ENCODE results near the gene PHAF1. TPM values are rescaled to one million over a fixed set of nuclear protein-coding genes. Genes with fewer than 3 reads are reported as not detected.

The PHAF1 gene
- total and polyA plus RNA-seq, 2 experiments from 2014 or later = 15.2 to 24.4 TPM

GRCh38 chr16:67176662-67177061, 66.9 kb downstream of the PHAF1 start:
- in situ Hi-C loops (cut with MboI) = no loop called here
- Histone ChIP-seq H3K27me3 (replicated peaks; ENCODE audit: insufficient read depth) (no peaks in the 10 kb centered on the region), H2AFZ (no peak overlapping the region), H3F3A (ENCODE audit: insufficient read depth) (peaks cover 14% of the 10 kb centered on the region), H3K79me2 (ENCODE audit: insufficient read depth) (no peaks in the 10 kb centered on the region), H3K4me2 (ENCODE audit: unreplicated experiment) (no peak overlapping the region), H3K4me3 (no peak overlapping the region), H3K9me3 (ENCODE audit: low read depth) (no peaks in the 10 kb centered on the region), H3K9me2 (ENCODE audit: insufficient read depth) (no peaks in the 10 kb centered on the region), H4K20me1 (ENCODE audit: insufficient read depth) (no peaks in the 10 kb centered on the region), H3K9ac (no peak overlapping the region), H3K27ac (no peak overlapping the region), H3K4me1 (ENCODE audit: insufficient read depth) (peaks cover 15% of the 10 kb centered on the region), H3K36me3 (ENCODE audit: low read depth) (no peaks in the 10 kb centered on the region)
- no peak for DNase-seq
- TF ChIP-seq EZH2phosphoT487 (IDR thresholded peaks at IDR 0.05; ENCODE audit: insufficient read depth, low read depth) = no peak
- no peak for TF ChIP-seq EZH2 (IDR thresholded peaks at IDR 0.05; ENCODE audit: insufficient read depth, poor library complexity, severe bottlenecking)
- WGBS, 2 experiments (ENCODE audit: low coverage in 1 of 2, low lambda C conversion rate in 2 of 2, missing lambda C conversion rate in 2 of 2) = 92 to 95% methylated on average over 12 of the region's 12 CpGs

DNA sequence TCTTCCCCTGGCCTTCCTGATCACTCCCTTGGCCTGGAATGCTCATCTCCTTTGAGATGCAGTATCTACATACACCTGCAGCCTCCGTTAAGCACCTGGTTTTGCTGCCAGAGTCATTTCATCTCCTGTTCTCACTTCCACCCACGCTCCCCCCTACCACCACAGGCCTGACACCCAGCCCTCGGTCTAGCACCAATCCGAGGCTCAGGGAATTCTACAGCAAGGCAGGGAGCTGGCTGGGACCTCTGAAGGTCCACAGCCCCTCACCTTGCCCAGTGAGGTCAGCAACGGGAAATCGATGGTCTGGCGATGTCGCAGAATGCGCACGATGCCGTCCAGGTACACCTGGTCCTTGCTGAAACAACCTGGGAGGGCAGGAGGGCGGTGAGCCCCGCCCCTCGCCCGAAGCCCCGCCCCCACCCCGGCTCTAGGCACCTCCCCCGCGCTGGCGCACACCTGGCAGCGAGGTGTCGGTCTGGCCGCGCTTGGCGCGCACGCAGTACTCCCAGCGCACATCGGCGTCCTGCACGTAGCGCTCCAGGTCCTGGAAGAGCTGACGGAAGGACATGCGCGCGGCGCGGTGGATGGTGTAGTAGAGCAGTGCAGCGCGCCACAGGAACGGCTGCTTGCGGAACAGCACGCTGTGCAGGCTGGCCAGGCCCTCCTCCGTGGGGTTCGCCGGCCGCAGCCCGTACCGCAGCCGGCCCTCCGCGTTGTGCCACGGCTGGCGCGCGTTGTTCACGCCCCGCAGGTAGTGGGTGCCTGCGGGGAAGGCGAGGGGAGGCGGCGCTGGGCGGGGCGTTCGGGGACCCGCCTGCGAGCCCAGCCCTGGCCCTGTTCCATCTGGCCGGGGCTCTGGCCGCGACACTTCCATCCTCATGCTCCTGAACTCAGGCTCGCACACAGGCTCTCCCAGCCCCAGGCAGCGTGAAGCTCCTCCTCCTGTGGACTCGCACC, 68.3 kb downstream of the PHAF1 start:
- peak; percentile 85 for DNase-seq
- no peak overlapping the region; the same call in 1 of the 2 replicates for H3K9ac ChIP-seq
- peaks cover 23% of the 10 kb centered on the region for H3F3A ChIP-seq (ENCODE audit: insufficient read depth)
- H3K79me2 ChIP-seq (ENCODE audit: insufficient read depth) = peaks cover 9% of the 10 kb centered on the region
- in situ Hi-C loops (cut with MboI) = no loop called here
- H3K4me2 ChIP-seq (ENCODE audit: unreplicated experiment) = peak overlapping the region; percentile 63
- peak overlapping the region; percentile 56 for H3K4me3 ChIP-seq
- no peak overlapping the region for H3K27ac ChIP-seq
- H3K36me3 ChIP-seq (ENCODE audit: low read depth) = no peaks in the 10 kb centered on the region
- no peak for TF ChIP-seq EZH2phosphoT487 (IDR thresholded peaks at IDR 0.05; ENCODE audit: insufficient read depth, low read depth)
- TF ChIP-seq EZH2 (IDR thresholded peaks at IDR 0.05; ENCODE audit: insufficient read depth, poor library complexity, severe bottlenecking) = no peak
- peaks cover 28% of the 10 kb centered on the region for H3K4me1 ChIP-seq (ENCODE audit: insufficient read depth)
- no peaks in the 10 kb centered on the region for H3K27me3 ChIP-seq (replicated peaks; ENCODE audit: insufficient read depth)
- no peak overlapping the region for H2AFZ ChIP-seq
- no peaks in the 10 kb centered on the region for H3K9me3 ChIP-seq (ENCODE audit: low read depth)
- H4K20me1 ChIP-seq (ENCODE audit: insufficient read depth) = no peaks in the 10 kb centered on the region
- 8 to 11% methylated on average over 51 to 60 of the region's 73 CpGs for WGBS, 2 experiments (ENCODE audit: low coverage in 1 of 2, low lambda C conversion rate in 2 of 2, missing lambda C conversion rate in 2 of 2)
- no peaks in the 10 kb centered on the region for H3K9me2 ChIP-seq (ENCODE audit: insufficient read depth)

GRCh38 chr16:67179421-67180080, 69.8 kb downstream of the PHAF1 start:
- H3K9me3 ChIP-seq (ENCODE audit: low read depth) = no peaks in the 10 kb centered on the region
- no peak overlapping the region for H3K9ac ChIP-seq
- in situ Hi-C loops (cut with MboI) = no loop called here
- no peak overlapping the region for H3K4me2 ChIP-seq (ENCODE audit: unreplicated experiment)
- no peaks in the 10 kb centered on the region for H4K20me1 ChIP-seq (ENCODE audit: insufficient read depth)
- H2AFZ ChIP-seq = no peak overlapping the region
- peaks cover 18% of the 10 kb centered on the region for H3F3A ChIP-seq (ENCODE audit: insufficient read depth)
- TF ChIP-seq EZH2phosphoT487 (IDR thresholded peaks at IDR 0.05; ENCODE audit: insufficient read depth, low read depth) (no peak), EZH2 (IDR thresholded peaks at IDR 0.05; ENCODE audit: insufficient read depth, poor library complexity, severe bottlenecking) (no peak)
- 89 to 93% methylated on average over 13 of the region's 13 CpGs for WGBS, 2 experiments (ENCODE audit: low coverage in 1 of 2, low lambda C conversion rate in 2 of 2, missing lambda C conversion rate in 2 of 2)
- no peaks in the 10 kb centered on the region for H3K27me3 ChIP-seq (replicated peaks; ENCODE audit: insufficient read depth)
- peaks cover 12% of the 10 kb centered on the region for H3K79me2 ChIP-seq (ENCODE audit: insufficient read depth)
- H3K4me3 ChIP-seq = no peak overlapping the region
- peak; percentile 13 for DNase-seq
- H3K36me3 ChIP-seq (ENCODE audit: low read depth) = no peaks in the 10 kb centered on the region
- H3K4me1 ChIP-seq (ENCODE audit: insufficient read depth) = peaks cover 25% of the 10 kb centered on the region
- H3K27ac ChIP-seq = no peak overlapping the region
- H3K9me2 ChIP-seq (ENCODE audit: insufficient read depth) = no peaks in the 10 kb centered on the region

- Histone ChIP-seq H3K4me3 (no peak overlapping the region), H3K79me2 (ENCODE audit: insufficient read depth) (peaks cover 12% of the 10 kb centered on the region), H3K4me2 (ENCODE audit: unreplicated experiment) (no peak overlapping the region), H3F3A (ENCODE audit: insufficient read depth) (peaks cover 18% of the 10 kb centered on the region), H3K36me3 (ENCODE audit: low read depth) (no peaks in the 10 kb centered on the region), H3K9me2 (ENCODE audit: insufficient read depth) (no peaks in the 10 kb centered on the region), H3K27ac (no peak overlapping the region), H2AFZ (no peak overlapping the region), H3K4me1 (ENCODE audit: insufficient read depth) (peaks cover 24% of the 10 kb centered on the region), H3K27me3 (replicated peaks; ENCODE audit: insufficient read depth) (no peaks in the 10 kb centered on the region), H3K9ac (no peak overlapping the region), H4K20me1 (ENCODE audit: insufficient read depth) (no peaks in the 10 kb centered on the region), H3K9me3 (ENCODE audit: low read depth) (no peaks in the 10 kb centered on the region)
- in situ Hi-C loops (cut with MboI) = no loop called here
- TF ChIP-seq EZH2 (IDR thresholded peaks at IDR 0.05; ENCODE audit: insufficient read depth, poor library complexity, severe bottlenecking) = no peak
- no peak for TF ChIP-seq EZH2phosphoT487 (IDR thresholded peaks at IDR 0.05; ENCODE audit: insufficient read depth, low read depth)
- no peak for DNase-seq
- 96 to 98% methylated on average over 7 to 16 of the region's 16 CpGs for WGBS, 2 experiments (ENCODE audit: low coverage in 1 of 2, low lambda C conversion rate in 2 of 2, missing lambda C conversion rate in 2 of 2)
Measured at GRCh38 chr16:67180166-67180565, 70.4 kb downstream of the PHAF1 start.

Measured in GM23248 (cell line).